ENCODE measurements around the gene ZFPM1. TPM values are rescaled to one million over a fixed set of nuclear protein-coding genes. Genes with fewer than 3 reads are reported as not detected.

Gene ZFPM1
- total RNA-seq, 4 donors from 2014 or later: 0.31 to 0.71 (median 0.56) TPM

- Histone ChIP-seq H3K27ac (no peak overlapping the region), H3K4me1 (peaks cover under 1 to 5% of the 10 kb centered on the region in 2 donors), H3K9me3 (no peaks in the 10 kb centered on the region), H3K4me3 (no peak overlapping the region), H3K36me3 (peaks cover 0 to 33% of the 10 kb centered on the region in 2 donors), H3K27me3 (no peaks in the 10 kb centered on the region)
- no peak for DNase-seq
- intact Hi-C loops (cut with DNase I; ENCODE audit: low total_unique reads): no loop called here
- TF ChIP-seq POLR2A (IDR thresholded peaks at IDR 0.05): no peak
- TF ChIP-seq, protein P1, sequence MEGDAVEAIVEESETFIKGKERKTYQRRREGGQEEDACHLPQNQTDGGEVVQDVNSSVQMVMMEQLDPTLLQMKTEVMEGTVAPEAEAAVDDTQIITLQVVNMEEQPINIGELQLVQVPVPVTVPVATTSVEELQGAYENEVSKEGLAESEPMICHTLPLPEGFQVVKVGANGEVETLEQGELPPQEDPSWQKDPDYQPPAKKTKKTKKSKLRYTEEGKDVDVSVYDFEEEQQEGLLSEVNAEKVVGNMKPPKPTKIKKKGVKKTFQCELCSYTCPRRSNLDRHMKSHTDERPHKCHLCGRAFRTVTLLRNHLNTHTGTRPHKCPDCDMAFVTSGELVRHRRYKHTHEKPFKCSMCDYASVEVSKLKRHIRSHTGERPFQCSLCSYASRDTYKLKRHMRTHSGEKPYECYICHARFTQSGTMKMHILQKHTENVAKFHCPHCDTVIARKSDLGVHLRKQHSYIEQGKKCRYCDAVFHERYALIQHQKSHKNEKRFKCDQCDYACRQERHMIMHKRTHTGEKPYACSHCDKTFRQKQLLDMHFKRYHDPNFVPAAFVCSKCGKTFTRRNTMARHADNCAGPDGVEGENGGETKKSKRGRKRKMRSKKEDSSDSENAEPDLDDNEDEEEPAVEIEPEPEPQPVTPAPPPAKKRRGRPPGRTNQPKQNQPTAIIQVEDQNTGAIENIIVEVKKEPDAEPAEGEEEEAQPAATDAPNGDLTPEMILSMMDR (IDR thresholded peaks at IDR 0.05 in 4 of 5, conservative IDR thresholded peaks at IDR 0.05 in 1 of 5): no peak
- ATAC-seq: no peak
- in situ Hi-C loops (cut with MboI; ENCODE audit: low sequenced_read_pairs in 4 of 4): loop anchor here in 1 of 4 donors (10.0 kb wide), 1 partner anchor 128 kb away; the partner anchor contains the start of genes CTU2 and RNF166
Measured at GRCh38 chr16:88577166-88577565, 124.1 kb downstream of the ZFPM1 start.

- H3K4me1 ChIP-seq: no peaks in the 10 kb centered on the region
- no peaks in the 10 kb centered on the region for H3K27me3 ChIP-seq
- DNase-seq (no peak), ATAC-seq (no peak)
- H3K27ac ChIP-seq: no peak overlapping the region
- peaks cover 0 to 33% of the 10 kb centered on the region in 2 donors for H3K36me3 ChIP-seq
- no peaks in the 10 kb centered on the region for H3K9me3 ChIP-seq
- no peak overlapping the region for H3K4me3 ChIP-seq
- intact Hi-C loops (cut with DNase I; ENCODE audit: low total_unique reads) (no loop called here), in situ Hi-C loops (cut with MboI; ENCODE audit: low sequenced_read_pairs in 4 of 4) (loop anchor here in 1 of 4 donors (10.0 kb wide), 1 partner anchor 126 kb away; the partner anchor contains the start of genes CTU2 and RNF166)
- TF ChIP-seq, protein P1 (IDR thresholded peaks at IDR 0.05 in 4 of 5, conservative IDR thresholded peaks at IDR 0.05 in 1 of 5): no peak
Measured at GRCh38 chr16:88578446-88579313, 125.6 kb downstream of the ZFPM1 start.

DNA sequence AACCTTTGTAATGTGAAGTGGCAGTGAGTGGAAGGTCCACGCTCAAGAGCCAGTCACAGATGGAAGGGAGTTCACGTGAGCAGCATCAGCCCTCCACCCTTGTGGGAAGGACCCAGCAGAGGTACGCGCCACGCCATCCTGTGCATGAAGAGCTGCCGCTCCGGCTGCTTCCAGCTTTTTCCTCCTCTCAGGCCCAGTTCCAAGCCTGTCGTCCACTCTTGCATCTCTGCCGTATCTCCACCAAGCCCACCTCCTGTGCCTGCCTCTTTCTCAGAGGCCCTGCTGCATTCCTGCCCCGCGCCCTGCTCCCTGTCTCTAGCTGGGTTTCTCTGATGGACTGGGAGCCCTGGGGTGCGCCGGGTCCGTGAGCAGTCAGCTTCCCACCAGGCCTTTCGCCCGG lies 127.3 kb downstream of the ZFPM1 start:
- no peaks in the 10 kb centered on the region for H3K9me3 ChIP-seq
- ATAC-seq: no peak
- H3K36me3 ChIP-seq: peaks cover 0 to 33% of the 10 kb centered on the region in 2 donors
- in situ Hi-C loops (cut with MboI; ENCODE audit: low sequenced_read_pairs in 4 of 4) (no loop called here), intact Hi-C loops (cut with DNase I; ENCODE audit: low total_unique reads) (no loop called here)
- no peak overlapping the region for H3K27ac ChIP-seq
- DNase-seq: no peak
- H3K4me1 ChIP-seq: no peaks in the 10 kb centered on the region
- no peaks in the 10 kb centered on the region for H3K27me3 ChIP-seq
- H3K4me3 ChIP-seq: no peak overlapping the region
- TF ChIP-seq, protein P1 (IDR thresholded peaks at IDR 0.05 in 4 of 5, conservative IDR thresholded peaks at IDR 0.05 in 1 of 5): no peak
- TF ChIP-seq POLR2A (IDR thresholded peaks at IDR 0.05): no peak

- DNase-seq (no peak), ATAC-seq (no peak)
- peaks cover 0 to 28% of the 10 kb centered on the region in 2 donors for H3K36me3 ChIP-seq
- TF ChIP-seq POLR2A (IDR thresholded peaks at IDR 0.05): no peak
- TF ChIP-seq, protein P1 (IDR thresholded peaks at IDR 0.05 in 4 of 5, conservative IDR thresholded peaks at IDR 0.05 in 1 of 5): no peak
- no peaks in the 10 kb centered on the region for H3K9me3 ChIP-seq
- no peaks in the 10 kb centered on the region for H3K4me1 ChIP-seq
- H3K4me3 ChIP-seq: no peak overlapping the region
- H3K27me3 ChIP-seq: no peaks in the 10 kb centered on the region
- in situ Hi-C loops (cut with MboI; ENCODE audit: low sequenced_read_pairs in 4 of 4): no loop called here
- H3K27ac ChIP-seq: no peak overlapping the region
- intact Hi-C loops (cut with DNase I; ENCODE audit: low total_unique reads): no loop called here
Measured at GRCh38 chr16:88581033-88581432, 128.0 kb downstream of the ZFPM1 start.
